Fibroblast of villous mesenchyme (primary cell): Measurements from ENCODE around the gene CXCL14. TPM values are rescaled to one million over a fixed set of nuclear protein-coding genes. Genes with fewer than 3 reads are reported as not detected.

Experiments
- DNase-seq: peaks from one replicate; pipeline ENCODE4 v3.0.0-alpha.2; 2010; ENCODE audit warnings: low read depth
- H3K4me3 ChIP-seq: 2 replicates; pipeline ENCODE4 v1.5.1; 2011; ENCODE audit warnings: low read depth, mild to moderate bottlenecking, low read length
- total RNA-seq: library from RNA; depleted of rRNA; stranded (reverse); fragments of >200 nt; gene quantifications from 2 replicates; pipeline ENCODE4 v1.2.3, GENCODE V29; 2012
- TF ChIP-seq, protein P1 (sequence below): IDR thresholded peaks from 2 replicates; pipeline ENCODE4 v1.5.1; 2012; ENCODE audit warnings: low read depth, mild to moderate bottlenecking, low read length; ENCODE audit not compliant: insufficient read depth

The CXCL14 gene
- total RNA-seq, 1 donor = not detected

DNA sequence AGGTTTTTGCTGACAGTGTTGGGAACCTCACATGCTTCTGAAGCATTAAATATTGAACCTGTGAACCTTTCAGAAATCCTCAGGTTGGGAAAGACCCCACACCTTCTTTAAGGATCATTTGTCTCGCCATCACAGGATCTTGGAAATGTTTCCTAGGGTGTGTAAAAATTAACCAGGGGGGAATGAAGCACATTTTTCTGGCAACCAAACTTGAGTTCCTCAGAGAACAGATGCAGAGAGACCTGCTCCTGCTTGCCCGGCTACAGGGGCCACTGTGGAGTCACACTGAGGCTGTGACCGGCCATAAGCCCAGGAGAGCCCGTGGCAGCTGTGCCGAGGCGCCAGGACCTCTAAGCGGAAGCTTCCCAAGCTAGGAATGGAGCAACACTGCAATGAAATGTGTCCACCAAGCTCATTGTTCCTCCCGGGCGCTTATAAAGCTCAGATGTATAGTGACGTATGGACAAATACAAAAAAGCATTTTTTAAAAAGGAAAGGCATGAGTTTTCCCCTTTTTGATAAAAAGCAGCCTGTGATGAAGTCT is 7.7 kb downstream of the CXCL14 start:
- TF ChIP-seq, protein P1, sequence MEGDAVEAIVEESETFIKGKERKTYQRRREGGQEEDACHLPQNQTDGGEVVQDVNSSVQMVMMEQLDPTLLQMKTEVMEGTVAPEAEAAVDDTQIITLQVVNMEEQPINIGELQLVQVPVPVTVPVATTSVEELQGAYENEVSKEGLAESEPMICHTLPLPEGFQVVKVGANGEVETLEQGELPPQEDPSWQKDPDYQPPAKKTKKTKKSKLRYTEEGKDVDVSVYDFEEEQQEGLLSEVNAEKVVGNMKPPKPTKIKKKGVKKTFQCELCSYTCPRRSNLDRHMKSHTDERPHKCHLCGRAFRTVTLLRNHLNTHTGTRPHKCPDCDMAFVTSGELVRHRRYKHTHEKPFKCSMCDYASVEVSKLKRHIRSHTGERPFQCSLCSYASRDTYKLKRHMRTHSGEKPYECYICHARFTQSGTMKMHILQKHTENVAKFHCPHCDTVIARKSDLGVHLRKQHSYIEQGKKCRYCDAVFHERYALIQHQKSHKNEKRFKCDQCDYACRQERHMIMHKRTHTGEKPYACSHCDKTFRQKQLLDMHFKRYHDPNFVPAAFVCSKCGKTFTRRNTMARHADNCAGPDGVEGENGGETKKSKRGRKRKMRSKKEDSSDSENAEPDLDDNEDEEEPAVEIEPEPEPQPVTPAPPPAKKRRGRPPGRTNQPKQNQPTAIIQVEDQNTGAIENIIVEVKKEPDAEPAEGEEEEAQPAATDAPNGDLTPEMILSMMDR = no peak
- DNase-seq = no peak
- H3K4me3 ChIP-seq = no peak overlapping the region

DNA sequence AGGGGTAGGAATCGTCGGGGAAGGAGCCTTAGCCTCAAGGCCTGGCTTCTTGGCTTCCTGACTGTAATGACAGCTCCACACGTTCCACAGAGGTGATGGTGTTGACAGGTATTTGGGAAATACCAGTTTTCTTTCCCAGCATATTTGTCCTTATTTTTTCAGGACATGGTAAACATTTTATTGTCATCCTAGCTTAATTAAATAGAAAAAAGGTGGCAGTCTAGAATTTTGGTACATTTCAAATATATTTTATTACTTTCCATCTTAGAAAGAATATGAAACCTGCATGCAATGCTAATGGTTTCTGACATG is 8.4 kb downstream of the CXCL14 start:
- no peak overlapping the region for H3K4me3 ChIP-seq
- TF ChIP-seq, protein P1 = no peak
- no peak for DNase-seq

DNA sequence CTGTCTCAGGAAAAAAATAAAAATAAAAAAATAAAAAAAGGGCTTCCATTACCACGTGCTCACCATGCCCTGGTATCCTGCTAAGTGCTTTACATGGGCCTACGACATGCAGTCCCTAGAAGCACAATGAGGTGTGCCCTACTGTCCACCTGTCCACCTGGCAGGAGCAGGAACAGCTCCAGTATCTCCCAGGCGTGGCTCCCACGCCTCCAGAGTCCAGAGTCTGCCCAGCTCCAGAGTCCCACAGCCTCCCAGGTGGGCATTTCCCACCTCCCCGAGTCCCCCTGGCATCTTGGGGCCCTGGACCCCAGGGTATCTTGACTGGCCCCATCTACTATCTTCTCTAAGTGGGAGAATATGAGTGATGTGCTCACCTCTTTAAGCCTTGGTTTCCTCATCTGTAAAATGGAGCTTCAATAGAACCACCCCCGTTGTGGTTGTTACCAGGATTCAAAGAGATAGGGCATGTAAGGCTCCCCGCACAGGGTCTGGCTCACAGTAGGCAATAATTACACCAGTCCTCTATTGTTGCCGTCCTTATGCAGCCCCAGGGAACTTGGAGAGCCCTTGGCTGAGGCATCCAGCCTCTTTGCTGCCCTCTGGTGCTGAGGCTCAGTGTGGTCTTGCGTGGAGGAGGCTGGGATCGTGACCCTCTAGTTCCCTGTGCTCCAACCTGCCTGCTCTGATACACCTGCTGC is 8.9 kb downstream of the CXCL14 start:
- peak; percentile 20 for DNase-seq
- H3K4me3 ChIP-seq = no peak overlapping the region
- TF ChIP-seq, protein P1 = peak; percentile 64

DNA sequence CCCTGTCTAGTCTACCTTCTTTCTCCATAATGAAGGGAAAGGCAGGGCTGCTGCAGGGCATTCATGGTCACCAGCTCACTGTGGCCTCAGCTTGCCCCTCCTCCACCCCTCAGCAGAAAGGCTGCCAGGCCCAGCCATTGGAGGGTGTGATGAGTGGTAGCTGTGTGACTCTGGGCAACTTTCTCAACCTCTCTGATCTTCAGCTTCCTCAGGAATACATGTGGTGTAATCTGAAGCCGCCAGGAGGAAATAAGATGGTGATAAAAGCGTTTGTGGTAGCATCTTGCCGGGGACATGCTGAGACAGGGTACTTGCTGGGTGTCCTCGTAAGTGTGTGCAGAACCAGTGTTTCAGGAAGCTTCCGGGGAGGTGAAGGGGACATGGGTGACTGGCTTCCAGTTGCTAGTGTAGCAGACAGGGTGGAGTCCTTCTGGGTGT is 9.8 kb downstream of the CXCL14 start:
- no peak overlapping the region for H3K4me3 ChIP-seq
- no peak for DNase-seq
- TF ChIP-seq, protein P1 = no peak

DNA sequence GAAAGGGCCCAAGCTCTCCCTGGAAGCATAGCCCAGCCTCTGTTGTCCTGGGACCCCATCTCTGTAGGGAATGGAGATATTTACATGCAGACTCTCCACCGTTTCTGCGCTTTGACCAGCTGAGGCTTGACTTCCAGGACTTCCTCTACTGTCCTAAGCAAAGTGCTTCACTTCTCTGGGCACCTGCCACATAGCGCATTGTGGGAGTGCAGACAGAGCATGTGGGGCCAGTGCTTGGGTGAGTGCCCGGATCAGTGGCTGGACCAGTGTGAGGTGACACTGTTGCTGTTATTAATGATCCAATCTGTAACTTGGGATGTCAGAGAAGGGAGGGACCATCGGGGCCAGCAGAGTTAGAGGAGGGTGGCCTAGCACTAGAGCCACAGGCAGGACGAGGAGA is 10.5 kb downstream of the CXCL14 start:
- DNase-seq = no peak
- TF ChIP-seq, protein P1 = no peak
- H3K4me3 ChIP-seq = no peak overlapping the region

DNA sequence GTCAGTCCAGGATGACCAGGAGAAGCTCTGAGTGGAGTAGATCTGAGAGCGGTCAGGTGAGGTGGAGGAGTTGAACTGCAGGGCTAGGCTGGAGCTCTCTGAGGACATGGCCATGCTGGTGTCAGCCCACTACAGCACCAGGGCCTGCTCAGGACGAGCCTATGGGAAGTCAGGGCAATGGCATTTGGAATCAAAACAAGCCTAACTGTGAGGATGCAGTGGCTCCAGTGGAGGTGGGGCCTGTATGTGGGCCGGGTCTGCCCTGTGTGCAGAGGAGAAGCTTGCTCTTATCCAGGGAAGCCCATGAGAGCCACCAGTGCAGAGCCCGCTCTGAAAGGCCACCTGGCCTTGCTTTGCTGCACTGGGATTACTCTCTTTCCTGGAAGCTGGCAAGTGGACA is 11.1 kb downstream of the CXCL14 start:
- no peak overlapping the region for H3K4me3 ChIP-seq
- TF ChIP-seq, protein P1 = no peak
- DNase-seq = no peak
